ENCODE measurements around the gene CLTRN. TPM values are rescaled to one million over a fixed set of nuclear protein-coding genes. Genes with fewer than 3 reads are reported as not detected.

Gene CLTRN
- total RNA-seq, 1 donor from 2014 or later: 1.1 TPM

- Mint-ChIP-seq H3K36me3 (ENCODE audit: low read depth) (no peaks in the 10 kb centered on the region), H3K4me3 (no peak overlapping the region), H3K27ac (ENCODE audit: unreplicated experiment) (no peak overlapping the region), H3K4me1 (peaks cover 5% of the 10 kb centered on the region), H3K9me3 (no peaks in the 10 kb centered on the region), H3K27me3 (ENCODE audit: low read depth) (no peaks in the 10 kb centered on the region)
- TF ChIP-seq, protein P1, sequence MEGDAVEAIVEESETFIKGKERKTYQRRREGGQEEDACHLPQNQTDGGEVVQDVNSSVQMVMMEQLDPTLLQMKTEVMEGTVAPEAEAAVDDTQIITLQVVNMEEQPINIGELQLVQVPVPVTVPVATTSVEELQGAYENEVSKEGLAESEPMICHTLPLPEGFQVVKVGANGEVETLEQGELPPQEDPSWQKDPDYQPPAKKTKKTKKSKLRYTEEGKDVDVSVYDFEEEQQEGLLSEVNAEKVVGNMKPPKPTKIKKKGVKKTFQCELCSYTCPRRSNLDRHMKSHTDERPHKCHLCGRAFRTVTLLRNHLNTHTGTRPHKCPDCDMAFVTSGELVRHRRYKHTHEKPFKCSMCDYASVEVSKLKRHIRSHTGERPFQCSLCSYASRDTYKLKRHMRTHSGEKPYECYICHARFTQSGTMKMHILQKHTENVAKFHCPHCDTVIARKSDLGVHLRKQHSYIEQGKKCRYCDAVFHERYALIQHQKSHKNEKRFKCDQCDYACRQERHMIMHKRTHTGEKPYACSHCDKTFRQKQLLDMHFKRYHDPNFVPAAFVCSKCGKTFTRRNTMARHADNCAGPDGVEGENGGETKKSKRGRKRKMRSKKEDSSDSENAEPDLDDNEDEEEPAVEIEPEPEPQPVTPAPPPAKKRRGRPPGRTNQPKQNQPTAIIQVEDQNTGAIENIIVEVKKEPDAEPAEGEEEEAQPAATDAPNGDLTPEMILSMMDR (conservative IDR thresholded peaks at IDR 0.05): no peak
- no peak for DNase-seq (ENCODE audit: low read depth, low spot score)
Observed at GRCh38 chrX:15646031-15646430, 18.6 kb downstream of the CLTRN start.

- Mint-ChIP-seq H3K27me3 (ENCODE audit: low read depth) (no peaks in the 10 kb centered on the region), H3K4me3 (no peak overlapping the region), H3K9me3 (no peaks in the 10 kb centered on the region), H3K4me1 (peaks cover 5% of the 10 kb centered on the region), H3K36me3 (ENCODE audit: low read depth) (no peaks in the 10 kb centered on the region), H3K27ac (ENCODE audit: unreplicated experiment) (peak overlapping the region; percentile 15)
- TF ChIP-seq, protein P1 (conservative IDR thresholded peaks at IDR 0.05): no peak
- no peak for DNase-seq (ENCODE audit: low read depth, low spot score)
Observed at GRCh38 chrX:15645266-15645665, 19.3 kb downstream of the CLTRN start.

DNA sequence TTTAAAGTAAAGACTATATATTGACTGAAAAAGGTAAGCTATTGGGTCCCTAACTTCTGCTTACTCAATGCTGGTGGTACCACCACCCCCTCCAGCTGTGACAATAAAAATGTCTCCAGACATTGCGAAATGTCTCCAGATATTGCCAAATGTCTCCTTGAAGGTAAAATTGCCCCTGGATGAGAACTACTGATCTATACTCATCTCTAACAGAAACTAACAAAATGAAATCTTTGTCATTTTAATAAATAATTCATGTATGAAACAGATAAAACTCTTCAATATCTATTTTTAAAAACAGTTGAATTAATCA is 20.1 kb downstream of the CLTRN start:
- Mint-ChIP-seq H3K4me3 (no peak overlapping the region), H3K27ac (ENCODE audit: unreplicated experiment) (no peak overlapping the region), H3K27me3 (ENCODE audit: low read depth) (no peaks in the 10 kb centered on the region), H3K36me3 (ENCODE audit: low read depth) (no peaks in the 10 kb centered on the region), H3K9me3 (no peaks in the 10 kb centered on the region), H3K4me1 (peaks cover 5% of the 10 kb centered on the region)
- TF ChIP-seq, protein P1 (conservative IDR thresholded peaks at IDR 0.05): no peak
- DNase-seq (ENCODE audit: low read depth, low spot score): no peak

GRCh38 chrX:15643786-15644559 is 20.6 kb downstream of the CLTRN start:
- H3K27ac Mint-ChIP-seq (ENCODE audit: unreplicated experiment): no peak overlapping the region
- no peaks in the 10 kb centered on the region for H3K36me3 Mint-ChIP-seq (ENCODE audit: low read depth)
- peaks cover 5% of the 10 kb centered on the region for H3K4me1 Mint-ChIP-seq
- no peaks in the 10 kb centered on the region for H3K27me3 Mint-ChIP-seq (ENCODE audit: low read depth)
- TF ChIP-seq, protein P1 (conservative IDR thresholded peaks at IDR 0.05): no peak
- no peak overlapping the region for H3K4me3 Mint-ChIP-seq
- DNase-seq (ENCODE audit: low read depth, low spot score): no peak
- no peaks in the 10 kb centered on the region for H3K9me3 Mint-ChIP-seq

- no peak for DNase-seq (ENCODE audit: low read depth, low spot score)
- no peaks in the 10 kb centered on the region for H3K4me1 Mint-ChIP-seq
- H3K27me3 Mint-ChIP-seq (ENCODE audit: low read depth): peaks cover 3% of the 10 kb centered on the region
- TF ChIP-seq, protein P1 (conservative IDR thresholded peaks at IDR 0.05): no peak
- peaks cover 8% of the 10 kb centered on the region for H3K9me3 Mint-ChIP-seq
- no peak overlapping the region for H3K4me3 Mint-ChIP-seq
- no peak overlapping the region for H3K27ac Mint-ChIP-seq (ENCODE audit: unreplicated experiment)
- H3K36me3 Mint-ChIP-seq (ENCODE audit: low read depth): no peaks in the 10 kb centered on the region
Observed at GRCh38 chrX:15631637-15632036, 33.0 kb downstream of the CLTRN start.
